ENCODE data around the gene RNH1. TPM values are rescaled to one million over a fixed set of nuclear protein-coding genes. Genes with fewer than 3 reads are reported as not detected.

RNH1 gene
- total RNA-seq, 2 experiments from 2014 or later, result 101 to 102 TPM

- H3K27ac Mint-ChIP-seq, result no peak overlapping the region
- DNase-seq, result no peak
- H3K36me3 Mint-ChIP-seq (ENCODE audit: low read depth), result peaks cover 4% of the 10 kb centered on the region
- peaks cover 7% of the 10 kb centered on the region for H3K4me1 Mint-ChIP-seq (ENCODE audit: low read depth)
- intact Hi-C loops (cut with micrococcal nuclease), result loop anchor here (1.0 kb wide), 3 partner anchors 17 to 41 kb away; partner anchors contain the start of genes PHRF1 and RNH1
- CTCF ChIA-PET, result interaction anchor here (1.2 to 6.1 kb wide), 3 partner anchors 16 to 119 kb away, joined by 3 to 34 read pairs (median 4); no protein-coding TSS in a partner anchor
- no peaks in the 10 kb centered on the region for H3K9me3 Mint-ChIP-seq
- no peaks in the 10 kb centered on the region for H3K27me3 Mint-ChIP-seq (ENCODE audit: low read depth)
- H3K4me3 Mint-ChIP-seq, result no peak overlapping the region
Observed at GRCh38 chr11:535210-535518, 28.1 kb upstream of the RNH1 start.

DNA sequence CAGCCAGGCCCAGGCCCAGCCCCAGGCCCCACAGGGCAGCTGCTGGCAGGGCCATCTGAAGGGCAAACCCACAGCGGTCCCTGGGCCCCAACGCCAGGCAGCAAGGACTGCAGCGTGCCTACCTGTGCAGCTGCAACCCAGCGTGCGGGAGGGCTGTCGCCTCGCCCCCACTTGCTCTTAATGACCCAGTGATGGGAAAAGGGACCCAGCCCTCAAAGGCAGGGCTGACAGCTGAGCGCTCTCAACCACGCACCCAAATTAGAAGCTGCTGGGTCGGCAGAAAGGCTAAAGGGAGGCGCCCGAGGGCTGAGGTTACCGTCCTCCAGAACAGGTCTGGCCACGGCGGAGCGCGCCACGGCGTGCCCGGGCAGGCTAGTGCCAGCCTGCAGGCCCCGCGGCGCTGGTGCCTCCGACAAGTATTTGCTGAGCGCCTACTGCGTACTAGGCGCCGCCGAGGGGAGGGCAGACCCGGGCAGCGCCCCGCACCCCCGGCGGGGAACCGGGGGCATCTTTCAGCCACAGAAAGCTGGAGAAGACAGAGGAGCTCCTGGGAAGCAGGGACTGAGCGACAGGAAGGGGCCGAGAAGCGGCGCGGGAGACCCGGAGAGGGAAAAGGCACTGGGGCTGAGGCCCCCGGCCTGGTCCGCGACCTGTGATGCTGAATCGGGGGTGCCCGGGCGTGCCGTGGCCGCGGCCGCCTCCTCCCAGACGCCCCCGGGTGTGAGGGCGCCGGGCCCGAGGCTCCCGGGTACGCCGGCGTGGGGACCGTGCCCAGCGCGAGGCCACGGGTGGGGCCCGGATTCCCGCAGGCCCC, 27.6 kb upstream of the RNH1 start:
- Mint-ChIP-seq H3K27ac (no peak overlapping the region), H3K27me3 (ENCODE audit: low read depth) (no peaks in the 10 kb centered on the region), H3K9me3 (no peaks in the 10 kb centered on the region), H3K36me3 (ENCODE audit: low read depth) (peaks cover 4% of the 10 kb centered on the region), H3K4me1 (ENCODE audit: low read depth) (peaks cover 7% of the 10 kb centered on the region), H3K4me3 (peak overlapping the region; percentile 70)
- CTCF ChIA-PET, result interaction anchor here (0.9 to 6.1 kb wide), 2 partner anchors 16 to 18 kb away, joined by 5 to 34 read pairs; no protein-coding TSS in a partner anchor
- intact Hi-C loops (cut with micrococcal nuclease), result loop anchor here (1.0 kb wide), 3 partner anchors 16 to 42 kb away; partner anchors contain the start of genes PHRF1 and RNH1
- peak; percentile 33 for DNase-seq

DNA sequence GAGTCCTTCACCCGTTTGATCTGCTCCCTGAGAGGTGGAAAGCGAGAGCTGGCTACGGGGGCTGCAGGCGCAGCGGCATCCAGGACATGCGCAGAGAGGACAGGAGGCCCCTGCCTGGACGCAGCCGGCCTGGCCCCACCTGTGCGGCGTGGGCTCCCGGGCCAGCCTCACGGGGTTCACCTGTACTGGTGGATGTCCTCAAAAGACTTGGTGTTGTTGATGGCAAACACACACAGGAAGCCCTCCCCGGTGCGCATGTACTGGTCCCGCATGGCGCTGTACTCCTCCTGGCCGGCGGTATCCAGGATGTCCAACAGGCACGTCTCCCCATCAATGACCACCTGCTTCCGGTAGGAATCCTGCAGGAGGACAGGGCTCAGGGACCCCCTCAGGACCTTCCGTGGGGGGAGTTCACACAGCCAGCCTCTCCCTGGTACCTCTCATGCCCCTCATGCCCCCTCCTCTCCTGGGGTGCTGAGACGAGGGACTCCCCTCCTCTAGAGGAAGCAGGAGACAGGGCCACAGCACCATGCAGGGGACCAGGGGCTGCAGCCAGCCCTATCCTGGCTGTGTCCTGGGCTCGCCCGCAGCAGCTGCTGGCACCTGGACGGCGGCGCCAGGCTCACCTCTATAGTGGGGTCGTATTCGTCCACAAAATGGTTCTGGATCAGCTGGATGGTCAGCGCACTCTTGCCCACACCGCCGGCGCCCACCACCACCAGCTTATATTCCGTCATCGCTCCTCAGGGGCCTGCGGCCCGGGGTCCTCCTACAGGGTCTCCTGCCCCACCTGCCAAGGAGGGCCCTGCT, 26.7 kb upstream of the RNH1 start:
- Mint-ChIP-seq H3K36me3 (ENCODE audit: low read depth) (peaks cover 4% of the 10 kb centered on the region), H3K27me3 (ENCODE audit: low read depth) (no peaks in the 10 kb centered on the region), H3K4me3 (peak overlapping the region; percentile 21), H3K9me3 (no peaks in the 10 kb centered on the region), H3K27ac (no peak overlapping the region), H3K4me1 (ENCODE audit: low read depth) (peaks cover 7% of the 10 kb centered on the region)
- intact Hi-C loops (cut with micrococcal nuclease), result no loop called here
- CTCF ChIA-PET, result interaction anchor here (0.9 to 6.1 kb wide), 3 partner anchors 13 to 17 kb away, joined by 4 to 34 read pairs (median 5); no protein-coding TSS in a partner anchor
- DNase-seq, result no peak

- DNase-seq, result no peak
- H3K36me3 Mint-ChIP-seq (ENCODE audit: low read depth), result peaks cover 4% of the 10 kb centered on the region
- CTCF ChIA-PET, result interaction anchor here (1.3 to 6.1 kb wide), 2 partner anchors 12 to 14 kb away, joined by 4 to 34 read pairs; no protein-coding TSS in a partner anchor
- H3K4me1 Mint-ChIP-seq (ENCODE audit: low read depth), result peaks cover 7% of the 10 kb centered on the region
- H3K4me3 Mint-ChIP-seq, result no peak overlapping the region
- H3K27ac Mint-ChIP-seq, result no peak overlapping the region
- H3K9me3 Mint-ChIP-seq, result no peaks in the 10 kb centered on the region
- intact Hi-C loops (cut with micrococcal nuclease), result no loop called here
- H3K27me3 Mint-ChIP-seq (ENCODE audit: low read depth), result no peaks in the 10 kb centered on the region
Observed at GRCh38 chr11:532986-533585, 26.0 kb upstream of the RNH1 start.

GRCh38 chr11:532527-532985, 25.5 kb upstream of the RNH1 start:
- intact Hi-C loops (cut with micrococcal nuclease), result no loop called here
- Mint-ChIP-seq H3K9me3 (no peaks in the 10 kb centered on the region), H3K4me3 (no peak overlapping the region), H3K4me1 (ENCODE audit: low read depth) (peaks cover 3% of the 10 kb centered on the region), H3K27ac (no peak overlapping the region), H3K36me3 (ENCODE audit: low read depth) (peaks cover 4% of the 10 kb centered on the region), H3K27me3 (ENCODE audit: low read depth) (no peaks in the 10 kb centered on the region)
- no peak for DNase-seq
- CTCF ChIA-PET, result interaction anchor here (1.3 to 6.1 kb wide), 2 partner anchors 11 to 14 kb away, joined by 4 to 34 read pairs; no protein-coding TSS in a partner anchor

- H3K4me1 Mint-ChIP-seq (ENCODE audit: low read depth), result peaks cover 3% of the 10 kb centered on the region
- no peak overlapping the region for H3K27ac Mint-ChIP-seq
- no peak for DNase-seq
- no peaks in the 10 kb centered on the region for H3K27me3 Mint-ChIP-seq (ENCODE audit: low read depth)
- CTCF ChIA-PET, result interaction anchor here (1.3 to 6.1 kb wide), 2 partner anchors 11 to 13 kb away, joined by 4 to 34 read pairs; no protein-coding TSS in a partner anchor
- intact Hi-C loops (cut with micrococcal nuclease), result no loop called here
- peaks cover 4% of the 10 kb centered on the region for H3K36me3 Mint-ChIP-seq (ENCODE audit: low read depth)
- H3K9me3 Mint-ChIP-seq, result no peaks in the 10 kb centered on the region
- H3K4me3 Mint-ChIP-seq, result no peak overlapping the region
Observed at GRCh38 chr11:531919-532526, 25.0 kb upstream of the RNH1 start.

GRCh38 chr11:530960-531831, 24.2 kb upstream of the RNH1 start:
- intact Hi-C loops (cut with micrococcal nuclease), result no loop called here
- H3K27ac Mint-ChIP-seq, result no peak overlapping the region
- H3K9me3 Mint-ChIP-seq, result no peaks in the 10 kb centered on the region
- no peak for DNase-seq
- peaks cover 4% of the 10 kb centered on the region for H3K36me3 Mint-ChIP-seq (ENCODE audit: low read depth)
- H3K4me3 Mint-ChIP-seq, result no peak overlapping the region
- peaks cover 3% of the 10 kb centered on the region for H3K4me1 Mint-ChIP-seq (ENCODE audit: low read depth)
- CTCF ChIA-PET, result interaction anchor here (6.1 kb wide), 1 partner anchor 12 kb away, joined by 34 read pairs; no protein-coding TSS in a partner anchor
- no peaks in the 10 kb centered on the region for H3K27me3 Mint-ChIP-seq (ENCODE audit: low read depth)

DNA sequence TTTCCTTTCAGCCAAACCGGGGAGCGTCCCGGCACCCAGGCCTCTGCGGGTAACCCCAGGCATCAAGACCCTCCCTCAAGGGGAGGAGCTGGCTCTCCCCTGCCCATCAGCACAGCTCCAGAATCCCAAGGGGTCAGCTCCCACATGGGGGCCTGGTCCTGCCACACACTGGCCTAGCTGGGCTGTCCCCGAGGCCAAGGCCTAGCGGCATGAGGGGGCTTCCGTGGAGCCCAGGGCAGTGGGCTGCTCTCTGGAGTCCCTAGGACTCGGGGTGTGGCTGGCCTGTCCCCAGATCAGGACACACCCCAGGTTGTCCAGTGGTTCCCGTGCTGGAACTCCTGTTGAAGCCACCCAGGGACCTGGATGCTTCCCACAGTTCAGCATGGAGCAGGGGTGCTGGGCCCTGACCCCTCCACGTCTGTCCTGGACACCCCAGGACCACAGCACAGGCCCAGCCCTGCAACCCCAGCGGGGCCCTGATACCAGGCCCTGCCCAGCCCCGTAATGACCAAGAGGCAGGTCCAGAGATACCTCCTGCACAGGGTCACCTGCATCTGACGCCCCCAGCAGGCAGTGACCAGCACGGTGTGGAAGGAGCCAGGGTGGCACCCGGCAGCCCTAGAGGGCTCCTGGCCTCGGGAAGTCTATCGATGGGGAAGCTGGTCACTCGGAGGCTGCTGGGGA, 22.8 kb upstream of the RNH1 start:
- intact Hi-C loops (cut with micrococcal nuclease), result no loop called here
- no peak overlapping the region for H3K4me3 Mint-ChIP-seq
- peaks cover 3% of the 10 kb centered on the region for H3K4me1 Mint-ChIP-seq (ENCODE audit: low read depth)
- no peaks in the 10 kb centered on the region for H3K27me3 Mint-ChIP-seq (ENCODE audit: low read depth)
- CTCF ChIA-PET, result interaction anchor here (1.6 kb wide), 1 partner anchor 11 kb away, joined by 5 read pairs; no protein-coding TSS in a partner anchor
- H3K9me3 Mint-ChIP-seq, result no peaks in the 10 kb centered on the region
- peaks cover 4% of the 10 kb centered on the region for H3K36me3 Mint-ChIP-seq (ENCODE audit: low read depth)
- DNase-seq, result no peak
- H3K27ac Mint-ChIP-seq, result no peak overlapping the region

DNA sequence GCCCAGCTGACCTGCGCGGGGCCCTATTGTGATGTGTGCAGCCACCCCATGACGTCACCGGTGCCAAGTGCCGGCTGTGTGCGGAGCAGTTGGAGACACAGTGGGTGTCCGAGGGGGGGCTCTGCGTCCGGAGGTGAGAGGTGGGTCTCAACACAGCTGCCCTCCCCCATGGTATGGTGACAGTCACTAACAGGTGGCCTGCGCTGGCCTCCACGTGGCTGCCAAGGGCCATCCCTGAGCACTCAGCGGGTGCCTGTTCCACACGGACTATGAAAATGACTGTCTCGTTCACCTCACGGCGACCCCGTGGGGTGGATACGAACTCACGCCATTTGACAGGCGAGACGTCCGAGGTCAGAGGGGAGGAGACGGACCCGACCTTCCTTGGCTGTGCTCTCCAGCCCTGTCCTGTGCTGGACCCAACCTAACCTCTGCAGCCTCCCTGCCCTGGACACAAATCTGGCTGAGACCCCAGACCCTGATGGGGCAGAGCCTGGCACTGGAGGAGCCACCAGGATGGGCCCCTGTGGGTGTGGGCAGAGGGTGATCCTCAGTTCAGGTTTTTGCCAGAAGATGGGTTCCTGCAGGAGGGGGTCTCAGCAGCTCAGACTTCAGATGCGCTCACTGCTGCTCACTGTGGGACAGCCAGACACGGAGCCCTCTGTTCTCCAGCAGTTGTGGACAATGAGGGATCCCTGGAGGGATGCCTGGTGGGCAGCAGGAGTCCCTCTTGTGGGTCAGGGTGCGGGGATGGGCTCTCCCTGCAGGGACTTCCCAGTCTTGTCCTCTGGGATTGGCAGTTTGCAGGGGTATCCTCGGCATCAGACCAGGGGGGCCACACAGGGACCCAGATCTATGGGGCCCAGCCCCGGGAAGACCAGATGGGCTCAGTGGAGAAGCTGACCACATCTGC, 22.0 kb upstream of the RNH1 start:
- H3K36me3 Mint-ChIP-seq (ENCODE audit: low read depth), result peaks cover 4% of the 10 kb centered on the region
- intact Hi-C loops (cut with micrococcal nuclease), result no loop called here
- no peaks in the 10 kb centered on the region for H3K9me3 Mint-ChIP-seq
- H3K27ac Mint-ChIP-seq, result no peak overlapping the region
- CTCF ChIA-PET, result interaction anchor here (1.6 kb wide), 1 partner anchor 10 kb away, joined by 5 read pairs; no protein-coding TSS in a partner anchor
- DNase-seq, result no peak
- H3K4me3 Mint-ChIP-seq, result no peak overlapping the region
- peaks cover 3% of the 10 kb centered on the region for H3K4me1 Mint-ChIP-seq (ENCODE audit: low read depth)
- H3K27me3 Mint-ChIP-seq (ENCODE audit: low read depth), result no peaks in the 10 kb centered on the region

All from activated naive CD4-positive, alpha-beta T cell treated with anti-CD3 and anti-CD28 coated beads for 36 hours (primary cell).